Umbilical cord (tissue), 2 donors: ENCODE data around the gene APOBEC4. TPM values are rescaled to one million over a fixed set of nuclear protein-coding genes. Genes with fewer than 3 reads are reported as not detected.
"Not testable (repeated sequence)": the region's sequence is repeated elsewhere in the genome, so short reads cannot be mapped to it uniquely, and the experiment has no call there.

Experiments used
- DNase-seq: peaks from one replicate; pipeline ENCODE4 v3.0.0-alpha.2; 2015; ENCODE audit warnings: low spot score
- total RNA-seq: library from RNA; depleted of rRNA; stranded (reverse); fragments of >200 nt; gene quantifications from one replicate; pipeline ENCODE4 v1.2.3, GENCODE V29; 2014; ENCODE audit warnings: low replicate concordance; ENCODE audit not compliant: insufficient read depth

Gene APOBEC4
- 4.6 TPM for total RNA-seq

GRCh38 chr1:183652547-183653461, at the start of gene APOBEC4:
TSS of gene APOBEC4 (minus strand) at chr1:183653316. CDS start at chr1:183648781, 4,535 bp downstream.
- DNase-seq: no peak

- DNase-seq: no peak
Observed at GRCh38 chr1:183702813-183703198, 49.7 kb upstream of the APOBEC4 start.

GRCh38 chr1:183702087-183702812, 49.1 kb upstream of the APOBEC4 start:
- no peak for DNase-seq

GRCh38 chr1:183699616-183700160, 46.6 kb upstream of the APOBEC4 start:
- DNase-seq: peak; percentile 23

GRCh38 chr1:183697814-183698590, 44.9 kb upstream of the APOBEC4 start:
- DNase-seq: no peak

GRCh38 chr1:183696981-183697380, 43.9 kb upstream of the APOBEC4 start:
- DNase-seq: no peak

GRCh38 chr1:183694755-183695154, 41.6 kb upstream of the APOBEC4 start:
- DNase-seq: peak; percentile 81

- peak; percentile 17 for DNase-seq
Observed at GRCh38 chr1:183694066-183694465, 41.0 kb upstream of the APOBEC4 start.

GRCh38 chr1:183693521-183693920, 40.4 kb upstream of the APOBEC4 start:
- DNase-seq: no peak

GRCh38 chr1:183689762-183690204, 36.7 kb upstream of the APOBEC4 start:
- DNase-seq: no peak

- no peak for DNase-seq
Observed at GRCh38 chr1:183688341-183689060, 35.4 kb upstream of the APOBEC4 start.

- no peak for DNase-seq
Observed at GRCh38 chr1:183687546-183688304, 34.6 kb upstream of the APOBEC4 start.

- no peak for DNase-seq
Observed at GRCh38 chr1:183686229-183686628, 33.1 kb upstream of the APOBEC4 start.

- DNase-seq: peak; percentile 42
Observed at GRCh38 chr1:183685112-183685713, 32.1 kb upstream of the APOBEC4 start.

- not testable (repeated sequence) for DNase-seq
Observed at GRCh38 chr1:183679363-183679762, 26.2 kb upstream of the APOBEC4 start.

GRCh38 chr1:183678819-183679218, 25.7 kb upstream of the APOBEC4 start:
- DNase-seq: no peak

GRCh38 chr1:183676586-183677189, 23.6 kb upstream of the APOBEC4 start:
- peak; percentile 62 for DNase-seq

GRCh38 chr1:183675883-183676585, 22.9 kb upstream of the APOBEC4 start:
- no peak for DNase-seq
